HG02884 (cell line): ENCODE results near the gene BTBD10.
A peak's percentile ranks its signal among the peaks of the same experiment; 100 is the strongest.

Experiments
- ATAC-seq: cut with Tn5 transposase; IDR thresholded peaks from one replicate; pipeline ENCODE4 v1.9.1; 2021; ENCODE audit warnings: mild to moderate bottlenecking, moderate library complexity; ENCODE audit not compliant: unreplicated experiment

Gene BTBD10

DNA sequence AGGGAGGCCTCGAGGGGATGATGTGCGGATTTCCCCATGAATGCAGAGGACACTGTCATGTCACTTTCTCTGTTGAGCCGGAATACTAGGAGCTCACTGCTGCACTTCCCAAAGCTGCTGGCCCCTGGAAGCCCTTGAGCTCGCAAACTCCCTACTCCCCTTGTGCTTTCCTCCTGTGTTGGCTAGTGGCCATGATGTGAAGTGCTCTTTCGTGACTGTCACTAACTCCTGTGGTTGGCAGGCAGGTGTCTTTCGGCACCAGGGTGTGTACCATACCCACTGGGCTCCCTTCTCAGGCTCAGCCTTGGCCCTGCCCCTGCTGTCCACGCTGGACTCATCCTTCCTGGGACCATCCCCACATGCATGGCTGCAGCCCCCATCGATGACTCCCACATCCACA is 86.2 kb downstream of the BTBD10 start:
- no peak for ATAC-seq

DNA sequence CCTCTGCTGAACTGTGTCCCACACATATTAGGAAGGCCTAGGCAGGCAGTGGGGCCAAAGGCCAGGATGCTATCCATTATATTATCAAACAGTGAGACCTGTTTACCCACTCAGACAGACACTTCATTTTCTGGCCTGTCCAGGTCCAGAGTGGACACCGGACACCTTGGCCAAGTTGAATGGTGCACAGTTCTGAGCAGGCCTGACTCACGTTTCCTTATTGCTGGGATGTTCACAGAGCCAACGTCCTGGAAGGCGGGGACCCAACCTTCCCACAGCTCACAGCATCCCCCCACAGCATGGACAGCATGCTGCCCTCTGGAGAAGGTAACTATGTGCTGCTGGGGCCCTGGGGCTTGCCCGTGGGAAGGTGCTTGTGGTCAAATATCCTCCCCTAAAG is 86.6 kb downstream of the BTBD10 start:
- no peak for ATAC-seq

DNA sequence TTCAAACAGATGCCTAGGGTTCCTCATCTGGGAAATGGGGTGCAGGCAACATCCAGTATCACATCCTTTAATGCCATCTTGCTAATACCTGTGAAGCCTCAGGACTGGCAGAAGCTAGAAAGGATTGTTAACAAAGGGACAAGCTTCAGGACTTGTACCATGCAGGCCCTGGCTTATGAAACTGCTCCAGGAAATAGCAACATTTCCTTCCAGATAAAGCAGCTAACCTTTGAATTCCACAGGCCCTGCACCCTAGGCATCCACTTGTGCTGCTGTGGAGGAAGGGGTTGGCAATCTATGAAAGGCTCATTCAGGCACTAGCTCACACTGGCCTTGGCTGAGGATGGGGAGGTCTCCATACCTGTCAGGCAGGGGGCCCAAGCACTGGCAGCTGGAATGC is 87.2 kb downstream of the BTBD10 start:
- ATAC-seq, result no peak

- no peak for ATAC-seq
Observed at GRCh38 chr11:13373216-13373615, 89.8 kb downstream of the BTBD10 start.

- ATAC-seq, result no peak
Observed at GRCh38 chr11:13368041-13368446, 95.0 kb downstream of the BTBD10 start.

DNA sequence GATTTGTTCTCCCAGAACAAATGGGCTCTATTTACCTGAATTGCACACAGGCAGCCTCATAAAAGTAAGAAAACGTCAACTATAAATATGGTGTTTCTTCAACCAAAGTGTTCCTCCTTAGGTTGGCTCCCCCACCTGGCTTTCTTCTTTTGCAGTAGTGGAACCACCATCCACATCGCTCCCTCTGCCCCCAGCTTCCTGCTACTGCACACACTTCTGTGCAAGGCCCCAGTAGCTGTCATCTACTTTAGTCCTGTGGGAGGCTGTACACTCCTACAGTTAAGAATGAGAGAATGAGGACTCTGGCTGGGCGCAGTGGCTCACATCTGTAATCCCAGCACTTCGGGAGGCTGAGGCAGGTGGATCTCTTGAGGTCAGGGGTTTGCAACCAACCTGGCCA is 95.9 kb downstream of the BTBD10 start:
- peak; percentile 55 for ATAC-seq

GRCh38 chr11:13366266-13367026 is 96.6 kb downstream of the BTBD10 start:
- no peak for ATAC-seq

GRCh38 chr11:13364388-13364787 is 98.6 kb downstream of the BTBD10 start:
- no peak for ATAC-seq

DNA sequence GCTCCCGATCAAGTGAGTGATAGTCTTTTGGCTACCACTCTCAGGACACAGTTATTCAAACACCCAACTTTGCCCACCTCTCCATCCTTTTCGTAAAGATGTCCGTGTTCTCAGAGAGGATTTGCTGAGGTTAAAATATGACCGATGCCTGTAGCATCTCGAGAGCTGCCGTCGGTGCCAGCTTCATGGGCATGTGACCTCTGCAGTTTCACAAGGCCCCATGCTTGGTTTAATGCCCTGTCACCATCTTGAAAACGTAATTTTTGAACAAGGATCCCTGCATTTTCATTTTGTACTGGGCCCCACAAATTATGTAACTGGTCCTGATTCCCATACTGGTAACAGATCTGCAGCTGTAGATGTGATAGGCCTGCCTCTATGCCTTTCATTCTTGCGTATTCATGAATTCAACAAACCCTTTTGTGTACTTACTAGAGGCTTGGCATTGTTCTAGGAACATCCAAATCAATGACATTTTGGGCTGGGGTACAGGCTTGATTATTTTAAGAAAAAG is 100.4 kb downstream of the BTBD10 start:
- no peak for ATAC-seq

DNA sequence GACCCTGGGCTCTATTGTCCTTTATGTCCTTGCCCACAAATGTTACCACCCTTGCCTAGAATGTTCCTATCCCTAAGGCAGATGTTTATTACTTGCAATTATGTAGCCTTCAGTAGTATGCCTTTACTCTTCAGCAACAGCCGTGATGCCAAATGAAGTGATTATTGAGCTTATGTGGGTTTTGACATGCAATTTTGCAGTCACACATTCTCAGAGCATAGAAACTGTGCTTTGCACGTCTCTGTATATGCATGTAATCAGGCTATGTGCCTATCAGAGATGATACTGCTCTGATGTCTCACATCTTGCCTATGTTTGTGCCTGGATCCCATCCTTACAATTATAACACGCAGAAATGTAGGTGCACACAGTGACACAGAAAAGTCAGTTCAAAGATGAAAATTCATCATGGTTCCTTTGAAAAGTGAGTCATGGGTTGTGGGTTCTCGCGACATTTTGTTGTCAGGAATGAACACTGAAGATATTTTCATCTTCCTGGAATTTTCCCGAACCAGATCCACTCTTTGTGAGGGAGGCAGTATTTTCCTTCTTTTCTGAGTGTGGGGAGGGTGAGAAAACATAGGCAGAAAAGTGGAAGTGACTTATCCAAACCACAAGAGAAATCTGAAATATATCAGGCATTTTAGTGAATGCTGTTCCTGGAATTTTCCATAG is 104.3 kb downstream of the BTBD10 start:
- ATAC-seq, result no peak

DNA sequence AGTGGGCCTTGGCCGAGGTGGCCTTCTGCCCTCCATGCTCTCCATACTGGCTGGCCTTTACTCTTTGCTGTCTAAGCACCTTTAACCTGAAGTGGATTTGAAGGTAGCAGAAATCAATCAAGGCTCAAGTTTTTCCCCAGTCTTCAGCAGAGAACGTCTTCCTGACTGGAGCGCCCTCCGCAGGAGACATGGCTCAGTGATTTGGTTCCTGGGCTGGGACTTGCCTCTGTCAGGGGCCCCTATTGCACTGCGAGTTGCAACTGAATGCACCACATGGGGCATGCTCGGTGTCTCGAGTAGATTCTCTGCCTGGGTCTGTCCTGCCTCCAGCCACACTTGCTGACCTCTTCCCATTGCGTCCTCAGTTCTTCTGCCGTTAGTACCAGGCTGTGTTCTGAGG is 105.8 kb downstream of the BTBD10 start:
- no peak for ATAC-seq

- ATAC-seq, result no peak
Observed at GRCh38 chr11:13355191-13355590, 107.8 kb downstream of the BTBD10 start.

GRCh38 chr11:13354335-13354734 is 108.7 kb downstream of the BTBD10 start:
- ATAC-seq, result no peak

GRCh38 chr11:13352711-13353110 is 110.3 kb downstream of the BTBD10 start:
- no peak for ATAC-seq

DNA sequence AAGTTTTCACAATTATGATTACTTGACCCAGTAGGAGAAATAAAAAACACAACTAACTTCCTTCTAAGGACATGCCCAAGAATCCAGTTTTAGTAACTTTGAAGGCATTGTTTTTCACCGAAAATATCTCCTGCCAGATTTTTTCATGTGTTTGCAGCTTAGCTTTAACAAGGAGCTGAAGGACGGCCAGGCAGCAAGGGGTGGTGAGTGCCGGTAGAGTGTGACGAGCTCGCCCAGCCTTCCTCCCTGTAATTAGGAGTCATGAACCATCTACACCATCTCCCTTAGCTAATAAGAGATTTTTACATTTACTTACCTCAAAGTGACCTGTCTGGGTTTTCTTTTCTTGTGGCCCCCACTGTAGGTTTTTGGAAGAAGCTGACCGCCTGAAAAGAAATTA is 113.4 kb downstream of the BTBD10 start:
- ATAC-seq, result no peak

GRCh38 chr11:13349046-13349445 is 114.0 kb downstream of the BTBD10 start:
- no peak for ATAC-seq

DNA sequence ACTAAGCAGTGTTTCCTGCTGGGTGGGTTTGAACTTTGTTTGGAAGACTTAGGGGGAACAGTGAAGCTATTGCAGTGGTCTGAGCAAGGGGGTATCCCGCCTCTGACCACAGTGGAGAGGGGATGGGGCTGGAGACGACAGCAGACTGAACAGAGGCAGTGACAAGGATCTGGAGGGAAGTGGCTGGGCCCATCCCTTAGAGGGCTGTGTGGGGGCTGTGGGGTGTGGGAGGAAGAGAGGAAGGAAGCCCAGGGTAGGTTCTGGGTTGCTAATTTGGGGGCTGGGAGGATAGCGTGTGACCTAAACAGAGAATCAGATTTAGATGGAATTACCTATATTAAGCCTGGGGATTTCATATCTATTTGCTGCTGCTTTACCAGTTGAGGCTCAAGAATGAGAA is 114.7 kb downstream of the BTBD10 start:
- peak; percentile 57 for ATAC-seq

GRCh38 chr11:13347901-13348300 is 115.1 kb downstream of the BTBD10 start:
- no peak for ATAC-seq

DNA sequence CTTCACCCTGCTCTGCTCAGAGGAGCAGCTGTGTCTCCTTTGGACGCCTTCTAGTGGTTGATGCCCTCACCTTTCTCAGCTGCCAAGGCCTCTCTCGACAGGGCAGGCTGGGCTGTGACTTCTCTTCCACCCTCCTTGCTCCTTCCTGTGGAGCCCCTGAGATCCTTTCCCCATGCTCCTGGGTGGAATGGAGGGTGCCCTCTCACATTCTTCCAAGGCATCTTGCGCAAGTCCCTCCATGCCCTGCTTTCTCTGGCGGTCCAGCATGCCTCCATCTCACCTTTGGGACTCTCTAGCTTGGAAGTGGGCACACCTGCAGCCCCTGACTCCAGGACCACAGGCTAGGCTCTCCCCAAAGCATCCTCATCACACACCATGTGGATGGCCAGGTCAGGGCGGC is 116.6 kb downstream of the BTBD10 start:
- no peak for ATAC-seq

DNA sequence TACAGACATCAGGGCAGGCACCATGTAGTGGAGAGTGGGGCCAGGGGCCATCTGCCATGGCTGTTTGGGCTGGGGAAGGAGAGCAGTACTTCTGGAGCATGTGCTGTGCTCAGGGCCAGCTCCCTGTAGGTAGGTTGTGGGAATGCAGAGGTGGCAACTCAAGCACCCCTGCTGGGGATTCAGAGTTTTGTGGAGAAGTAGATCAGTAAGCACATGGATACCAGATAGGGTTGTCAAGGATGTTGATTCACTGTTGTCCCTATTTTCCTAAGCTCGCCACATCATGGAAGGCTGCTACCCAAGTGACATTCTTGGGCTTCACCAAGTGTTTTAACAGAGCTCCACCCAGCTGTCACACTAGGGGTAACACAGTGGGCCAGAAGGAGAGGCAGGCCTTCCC is 118.2 kb downstream of the BTBD10 start:
- no peak for ATAC-seq

GRCh38 chr11:13343931-13344717 is 118.9 kb downstream of the BTBD10 start:
- ATAC-seq, result no peak

GRCh38 chr11:13343067-13343466 is 120.0 kb downstream of the BTBD10 start:
- ATAC-seq, result peak; percentile 41
